ENCODE data around the gene IDH3B.

DNA sequence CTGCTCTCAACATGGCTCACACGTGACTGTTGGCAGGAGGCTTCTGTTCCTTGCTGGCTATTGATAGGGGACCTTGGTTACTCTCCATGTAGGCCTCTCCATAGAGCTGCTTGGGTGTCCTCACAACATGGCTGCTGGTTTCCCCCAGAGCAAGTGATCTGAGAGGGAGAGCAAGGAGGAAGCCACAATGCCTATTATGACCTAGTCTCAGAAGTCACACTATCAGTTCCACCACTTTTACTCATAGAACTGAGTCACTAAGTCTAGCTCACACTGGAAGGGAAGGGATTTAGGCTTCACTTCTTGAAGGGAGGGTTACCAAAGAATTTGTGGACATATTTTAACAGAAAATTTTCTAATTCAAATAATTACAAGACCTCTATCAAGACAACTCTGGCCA lies 20.3 kb downstream of the IDH3B start:
- no peak for TF ChIP-seq CTCF (conservative IDR thresholded peaks at IDR 0.05; ENCODE audit: low read depth, low read length)
- TF ChIP-seq EZH2 (IDR thresholded peaks at IDR 0.05; ENCODE audit: low read length, unreplicated experiment): no peak
- no peak for TF ChIP-seq EZH2phosphoT487 (IDR thresholded peaks at IDR 0.05; ENCODE audit: borderline replicate concordance, low read length)

Data from PC-3 (cell line).